ENCODE results near the gene BCL2L14.

BCL2L14 gene
- long read RNA-seq, partial matches to known transcripts, result 0 of 3 reads
- long read RNA-seq, other reads (novel, unspliced or antisense), result 3 of 3 reads

GRCh38 chr12:12070674-12071656 lies at the start of gene BCL2L14:
TSS of gene BCL2L14 (plus strand) at chr12:12070939. CDS start at chr12:12079306, 8,367 bp downstream.
- H3K27me3 ChIP-seq (ENCODE audit: insufficient read depth, poor library complexity, severe bottlenecking), result no peaks in the 10 kb centered on the region
- H3K27ac ChIP-seq (replicated peaks), result no peak within 1 kb of the TSS
- H3K4me3 ChIP-seq (replicated peaks; ENCODE audit: insufficient read depth, low read length), result no peak within 1 kb of the TSS
- DNase-seq (ENCODE audit: low read depth in 1 of 2, low spot score in 1 of 2), result no peak
- TF ChIP-seq POLR2AphosphoS5 (IDR thresholded peaks at IDR 0.05; ENCODE audit: low read depth) (no peak), SPI1 (IDR thresholded peaks at IDR 0.05; ENCODE audit: borderline replicate concordance, low read depth) (0 out of 2 replicates have a peak, but pooled peaks have one; percentile 41)

- no peaks in the 10 kb centered on the region for H3K27me3 ChIP-seq (ENCODE audit: insufficient read depth, poor library complexity, severe bottlenecking)
- 0 out of 2 replicates have a peak overlapping the region, but pooled peaks have one; percentile 9 for H3K27ac ChIP-seq (replicated peaks)
- no peak for TF ChIP-seq POLR2AphosphoS5 (IDR thresholded peaks at IDR 0.05; ENCODE audit: low read depth)
- no peak for TF ChIP-seq CTCF (IDR thresholded peaks at IDR 0.05; ENCODE audit: insufficient read depth, low read length)
- TF ChIP-seq SPI1 (IDR thresholded peaks at IDR 0.05; ENCODE audit: borderline replicate concordance, low read depth), result peak; percentile 66; the same call in 1 of the 2 replicates
- no peak for TF ChIP-seq GABPA (IDR thresholded peaks at IDR 0.05; ENCODE audit: low read depth)
- TF ChIP-seq REST (IDR thresholded peaks at IDR 0.05; ENCODE audit: insufficient replicate concordance, low read depth), result no peak
- H3K4me3 ChIP-seq (replicated peaks; ENCODE audit: insufficient read depth, low read length), result no peak overlapping the region
- peak; percentile 52 to 57 for DNase-seq (ENCODE audit: low read depth in 1 of 2, low spot score in 1 of 2)
Measured at GRCh38 chr12:12022306-12022936, 48.3 kb upstream of the BCL2L14 start.

GRCh38 chr12:12023456-12023855 lies 47.3 kb upstream of the BCL2L14 start:
- no peak overlapping the region for H3K4me3 ChIP-seq (replicated peaks; ENCODE audit: insufficient read depth, low read length)
- no peak for DNase-seq (ENCODE audit: low read depth in 1 of 2, low spot score in 1 of 2)
- no peaks in the 10 kb centered on the region for H3K27me3 ChIP-seq (ENCODE audit: insufficient read depth, poor library complexity, severe bottlenecking)
- no peak for TF ChIP-seq GABPA (IDR thresholded peaks at IDR 0.05; ENCODE audit: low read depth)
- no peak overlapping the region for H3K27ac ChIP-seq (replicated peaks)

- Histone ChIP-seq H3K27ac (replicated peaks) (no peak overlapping the region), H3K4me3 (replicated peaks; ENCODE audit: insufficient read depth, low read length) (no peak overlapping the region), H3K27me3 (ENCODE audit: insufficient read depth, poor library complexity, severe bottlenecking) (no peaks in the 10 kb centered on the region)
- TF ChIP-seq POLR2AphosphoS5 (IDR thresholded peaks at IDR 0.05; ENCODE audit: low read depth) (no peak), SPI1 (IDR thresholded peaks at IDR 0.05; ENCODE audit: borderline replicate concordance, low read depth) (no peak), GABPA (IDR thresholded peaks at IDR 0.05; ENCODE audit: low read depth) (no peak), REST (IDR thresholded peaks at IDR 0.05; ENCODE audit: insufficient replicate concordance, low read depth) (no peak), CTCF (IDR thresholded peaks at IDR 0.05; ENCODE audit: insufficient read depth, low read length) (no peak)
- DNase-seq (ENCODE audit: low read depth in 1 of 2, low spot score in 1 of 2), result no peak
Measured at GRCh38 chr12:12024911-12025682, 45.6 kb upstream of the BCL2L14 start.
